DMS53 (cell line): ENCODE measurements around the gene PRH1.
A peak's percentile ranks its signal among the peaks of the same experiment; 100 is the strongest.

Experiments
- DNase-seq: peaks from one replicate; lab custom pipeline; 2025; lab: John Stamatoyannopoulos, UW

PRH1 gene

GRCh38 chr12:10884086-10884725, at the start of gene PRH1:
TSS of gene PRH1 (minus strand) at chr12:10884255. CDS start at chr12:10884217, 38 bp downstream.
- DNase-seq = no peak

GRCh38 chr12:10928746-10929286, 44.8 kb upstream of the PRH1 start, which contains the start of gene PRH2:
TSS of gene PRH2 (plus strand) at chr12:10929236. CDS start at chr12:10929274, 38 bp downstream.
- no peak for DNase-seq

GRCh38 chr12:10926269-10926668, 42.2 kb upstream of the PRH1 start:
- no peak for DNase-seq

- peak; percentile 36 for DNase-seq
Observed at GRCh38 chr12:10919809-10920208, 35.8 kb upstream of the PRH1 start.

- no peak for DNase-seq
Observed at GRCh38 chr12:10910380-10910779, 26.3 kb upstream of the PRH1 start.

- DNase-seq = no peak
Observed at GRCh38 chr12:10909462-10909861, 25.4 kb upstream of the PRH1 start, which contains the start of gene TAS2R13. TSS of gene TAS2R13 (minus strand) at chr12:10909562. CDS start at chr12:10909298, 264 bp downstream.

GRCh38 chr12:10904686-10905085, 20.6 kb upstream of the PRH1 start:
- no peak for DNase-seq

- peak; percentile 65 for DNase-seq
Observed at GRCh38 chr12:10901427-10901826, 17.4 kb upstream of the PRH1 start.

GRCh38 chr12:10900972-10901371, 16.9 kb upstream of the PRH1 start:
- DNase-seq = no peak

GRCh38 chr12:10900530-10900929, 16.5 kb upstream of the PRH1 start:
- DNase-seq = no peak

- DNase-seq = no peak
Observed at GRCh38 chr12:10896854-10897253, 12.8 kb upstream of the PRH1 start.

GRCh38 chr12:10891937-10892336, 7.9 kb upstream of the PRH1 start:
- DNase-seq = peak; percentile 90

- no peak for DNase-seq
Observed at GRCh38 chr12:10889226-10889625, 5.2 kb upstream of the PRH1 start.

- DNase-seq = no peak
Observed at GRCh38 chr12:10873378-10873777, 10.7 kb downstream of the PRH1 start.

- peak; percentile 55 for DNase-seq
Observed at GRCh38 chr12:10867381-10867780, 16.7 kb downstream of the PRH1 start.

- DNase-seq = no peak
Observed at GRCh38 chr12:10863512-10864218, 20.4 kb downstream of the PRH1 start.

GRCh38 chr12:10861366-10861765, 22.7 kb downstream of the PRH1 start:
- DNase-seq = no peak

- no peak for DNase-seq
Observed at GRCh38 chr12:10855807-10856206, 28.2 kb downstream of the PRH1 start.

GRCh38 chr12:10853776-10854175, 30.3 kb downstream of the PRH1 start:
- no peak for DNase-seq

GRCh38 chr12:10851243-10851858, 32.7 kb downstream of the PRH1 start:
- DNase-seq = no peak

GRCh38 chr12:10849425-10849878, 34.6 kb downstream of the PRH1 start, which contains the start of gene PRR4:
TSS of gene PRR4 (minus strand) at chr12:10849475. CDS start at chr12:10849437, 38 bp downstream.
- DNase-seq = no peak

GRCh38 chr12:10847744-10848143, 36.3 kb downstream of the PRH1 start:
- no peak for DNase-seq
